ENCODE data around the gene SARS2. TPM values are rescaled to one million over a fixed set of nuclear protein-coding genes. Genes with fewer than 3 reads are reported as not detected.
A peak's percentile ranks its signal among the peaks of the same experiment; 100 is the strongest.
"Not testable (repeated sequence)": the region's sequence is repeated elsewhere in the genome, so short reads cannot be mapped to it uniquely, and the experiment has no call there.

Gene SARS2, protein sequence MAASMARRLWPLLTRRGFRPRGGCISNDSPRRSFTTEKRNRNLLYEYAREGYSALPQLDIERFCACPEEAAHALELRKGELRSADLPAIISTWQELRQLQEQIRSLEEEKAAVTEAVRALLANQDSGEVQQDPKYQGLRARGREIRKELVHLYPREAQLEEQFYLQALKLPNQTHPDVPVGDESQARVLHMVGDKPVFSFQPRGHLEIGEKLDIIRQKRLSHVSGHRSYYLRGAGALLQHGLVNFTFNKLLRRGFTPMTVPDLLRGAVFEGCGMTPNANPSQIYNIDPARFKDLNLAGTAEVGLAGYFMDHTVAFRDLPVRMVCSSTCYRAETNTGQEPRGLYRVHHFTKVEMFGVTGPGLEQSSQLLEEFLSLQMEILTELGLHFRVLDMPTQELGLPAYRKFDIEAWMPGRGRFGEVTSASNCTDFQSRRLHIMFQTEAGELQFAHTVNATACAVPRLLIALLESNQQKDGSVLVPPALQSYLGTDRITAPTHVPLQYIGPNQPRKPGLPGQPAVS
- 10 to 100 TPM; 28.4 to 32.7 TPM for total RNA-seq

DNA sequence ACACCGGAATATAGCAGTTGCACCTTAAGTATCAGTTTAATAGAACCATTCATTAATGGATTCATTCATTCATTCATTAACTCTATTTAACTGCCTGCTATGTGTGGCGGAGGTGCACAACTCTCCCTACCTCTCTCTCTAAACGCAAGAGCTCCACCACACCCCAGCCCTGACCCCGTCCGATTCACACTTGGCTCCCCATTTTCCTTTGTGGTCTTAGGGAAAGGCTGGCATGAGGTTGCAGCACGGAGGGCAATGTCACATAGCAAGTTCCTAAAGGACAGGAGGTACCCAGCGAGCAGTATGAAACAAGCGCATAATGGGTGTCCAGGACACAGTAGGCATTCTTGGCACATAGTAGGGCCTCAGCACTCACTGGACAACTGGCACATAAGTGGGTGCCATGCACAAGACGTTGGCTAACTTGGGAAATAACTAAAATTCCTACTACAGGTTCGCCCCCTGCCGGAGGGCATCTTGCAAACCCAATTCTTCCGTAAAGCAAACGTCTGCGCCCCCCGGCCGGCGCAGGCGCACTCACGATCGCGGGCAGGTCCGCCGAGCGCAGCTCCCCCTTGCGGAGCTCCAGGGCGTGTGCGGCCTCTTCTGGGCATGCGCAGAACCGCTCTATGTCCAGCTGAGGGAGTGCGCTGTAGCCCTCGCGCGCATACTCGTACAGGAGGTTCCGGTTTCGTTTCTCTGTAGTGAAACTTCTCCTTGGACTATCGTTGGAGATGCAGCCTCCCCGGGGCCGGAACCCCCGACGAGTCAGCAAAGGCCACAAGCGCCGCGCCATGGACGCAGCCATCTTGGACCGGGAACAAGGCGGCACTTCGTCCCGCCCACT, at the start of gene SARS2:
Gene SARS2 (minus strand): TSS at position 835 of the 847 bp plus-strand sequence. CDS start 27 bp downstream, at position 808.
- H3K36me3 Mint-ChIP-seq (ENCODE audit: low read depth): peaks cover 28% of the 10 kb centered on the region
- peak within 1 kb of the TSS; percentile 93 for H3K4me3 Mint-ChIP-seq
- ChIA-PET CTCF (interaction anchor here (0.5 to 4.6 kb wide), 71 partner anchors 8 to 1040 kb away, joined by 3 to 62 read pairs (median 5); partner anchors contain the start of genes ACTN4, CAPN12, ECH1 and EIF3K), POLR2A (interaction anchor here (0.6 to 2.9 kb wide), 22 partner anchors 10 to 849 kb away, joined by 3 to 22 read pairs (median 4); partner anchors contain the start of genes ACTN4, EIF3K, FAM98C and GMFG)
- peak within 1 kb of the TSS; percentile 92 for H3K27ac Mint-ChIP-seq
- no peaks in the 10 kb centered on the region for H3K27me3 Mint-ChIP-seq
- no peaks in the 10 kb centered on the region for H3K9me3 Mint-ChIP-seq
- DNase-seq: peak; percentile 94
- peaks cover 55% of the 10 kb centered on the region for H3K4me1 Mint-ChIP-seq

DNA sequence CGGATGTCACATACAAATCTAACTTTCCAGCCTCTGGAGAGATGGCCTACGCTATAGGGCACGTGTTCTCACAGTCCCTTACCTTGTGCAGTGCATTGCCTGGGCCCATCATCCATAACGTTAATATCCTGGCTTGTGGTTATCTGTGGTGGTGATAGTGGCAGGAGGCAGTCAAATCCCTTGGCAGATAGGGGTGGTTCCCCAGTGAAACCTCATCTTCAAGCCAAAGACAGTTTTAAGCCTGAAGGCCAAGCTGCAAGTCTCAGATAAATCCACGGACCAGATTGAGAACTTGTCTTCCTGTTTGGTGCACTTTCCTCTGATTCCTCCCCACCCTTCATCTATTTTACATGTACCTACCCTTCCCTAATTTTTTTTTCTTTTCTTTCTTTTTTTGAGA, 49.2 kb upstream of the SARS2 start:
- peaks cover 7% of the 10 kb centered on the region for H3K36me3 Mint-ChIP-seq (ENCODE audit: low read depth)
- no peak overlapping the region for H3K27ac Mint-ChIP-seq
- peaks cover 18% of the 10 kb centered on the region for H3K27me3 Mint-ChIP-seq
- ChIA-PET CTCF (no interaction called here), POLR2A (no interaction called here)
- DNase-seq: no peak
- H3K9me3 Mint-ChIP-seq: peaks cover 8% of the 10 kb centered on the region
- no peak overlapping the region for H3K4me3 Mint-ChIP-seq
- H3K4me1 Mint-ChIP-seq: peaks cover 28% of the 10 kb centered on the region

DNA sequence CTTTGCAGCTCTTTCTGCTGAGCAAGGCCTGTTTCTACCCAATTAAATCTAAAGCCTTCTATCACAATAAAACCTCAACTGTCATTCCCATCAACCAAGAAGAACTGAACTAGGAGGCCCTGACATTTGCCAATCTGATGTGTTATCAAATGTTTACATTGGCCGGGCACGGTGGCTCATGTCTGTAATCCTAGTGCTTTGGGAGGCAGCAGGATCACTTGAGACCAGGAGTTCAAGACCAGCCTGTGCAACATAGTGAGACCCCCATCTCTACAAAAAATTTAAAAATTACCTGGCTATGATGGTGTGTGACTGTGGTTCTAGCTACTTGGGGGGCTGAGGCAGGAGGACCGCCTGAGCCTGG, 47.7 kb upstream of the SARS2 start:
- Mint-ChIP-seq H3K27ac (peak overlapping the region; percentile 48), H3K27me3 (peaks cover 22% of the 10 kb centered on the region), H3K36me3 (ENCODE audit: low read depth) (peaks cover 7% of the 10 kb centered on the region), H3K4me3 (no peak overlapping the region), H3K4me1 (peaks cover 29% of the 10 kb centered on the region), H3K9me3 (peaks cover 8% of the 10 kb centered on the region)
- ChIA-PET CTCF (interaction anchor here (0.6 kb wide), 1 partner anchor 22 kb away, joined by 4 read pairs; no protein-coding TSS in a partner anchor), POLR2A (no interaction called here)
- DNase-seq: no peak

DNA sequence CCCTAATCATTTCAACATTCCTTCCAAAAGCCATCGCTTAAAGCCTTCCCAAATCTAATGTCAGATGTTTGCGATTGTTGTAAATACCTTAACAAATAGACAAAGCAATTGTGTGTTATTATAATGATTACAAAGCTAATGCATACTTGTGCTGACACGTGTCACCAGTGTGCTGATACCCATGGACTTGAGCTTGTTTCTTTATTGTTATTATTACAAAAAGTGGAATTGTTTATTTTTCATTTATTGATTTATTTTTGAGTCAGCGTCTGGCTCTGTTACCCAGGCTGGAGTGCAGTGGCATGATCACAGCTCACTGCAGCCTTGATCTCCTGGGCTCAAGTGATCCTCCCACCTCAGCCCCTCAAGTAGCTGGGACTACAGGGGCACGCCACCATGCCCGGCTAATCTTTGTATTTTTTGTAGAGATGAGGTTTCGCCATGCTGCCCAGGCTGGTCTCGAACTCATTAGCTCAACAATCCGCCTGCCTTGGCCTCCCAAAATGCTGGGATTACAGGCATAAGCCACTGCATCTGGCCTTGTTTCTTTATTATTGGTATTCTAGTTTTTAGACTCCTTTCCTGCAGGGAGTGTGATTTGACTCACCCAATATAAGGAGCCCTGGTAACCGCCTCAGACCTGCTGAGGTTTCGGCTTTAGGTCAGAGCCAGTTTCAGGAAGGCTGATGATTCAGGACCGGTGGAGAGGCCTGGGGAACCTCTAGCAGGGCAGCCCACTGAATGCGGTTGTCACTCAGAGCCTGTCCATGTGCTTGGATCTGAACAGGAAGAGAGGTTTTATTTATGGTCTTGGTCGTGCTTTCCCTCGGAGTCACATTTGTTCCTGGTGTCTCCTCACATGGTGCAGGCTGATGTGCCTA, 47.1 kb upstream of the SARS2 start:
- ChIA-PET POLR2A (no interaction called here), CTCF (interaction anchor here (0.6 to 1.2 kb wide), 3 partner anchors 10 to 21 kb away, joined by 3 to 4 read pairs (median 3); no protein-coding TSS in a partner anchor)
- DNase-seq: peak; percentile 69
- Mint-ChIP-seq H3K4me1 (peaks cover 29% of the 10 kb centered on the region), H3K4me3 (no peak overlapping the region), H3K36me3 (ENCODE audit: low read depth) (peaks cover 7% of the 10 kb centered on the region), H3K27me3 (peaks cover 22% of the 10 kb centered on the region), H3K27ac (peak overlapping the region; percentile 48), H3K9me3 (peaks cover 8% of the 10 kb centered on the region)

DNA sequence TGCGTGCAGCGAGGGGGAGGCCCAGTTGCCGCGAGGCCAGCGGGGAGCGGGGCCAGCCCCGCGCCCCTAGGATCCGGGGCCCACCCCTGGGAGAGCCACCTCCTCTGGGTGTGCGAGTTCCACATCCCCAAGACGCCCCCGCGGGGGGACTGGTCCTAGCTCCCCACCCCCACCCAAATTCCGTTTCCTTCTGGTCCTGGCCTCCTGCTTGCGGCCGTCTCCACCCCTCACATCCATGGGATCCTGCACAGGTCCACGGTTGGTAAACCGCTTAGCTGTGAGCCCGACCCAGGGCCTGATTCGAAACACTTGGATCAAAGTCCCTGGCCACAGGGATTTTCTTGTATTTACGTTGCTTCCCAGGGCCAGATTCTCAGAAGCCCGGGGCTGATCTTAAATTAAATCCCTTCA, 45.3 kb upstream of the SARS2 start:
- no peak overlapping the region for H3K4me3 Mint-ChIP-seq
- peaks cover 25% of the 10 kb centered on the region for H3K27me3 Mint-ChIP-seq
- H3K9me3 Mint-ChIP-seq: peaks cover 8% of the 10 kb centered on the region
- ChIA-PET CTCF (no interaction called here), POLR2A (no interaction called here)
- no peak overlapping the region for H3K27ac Mint-ChIP-seq
- peaks cover 7% of the 10 kb centered on the region for H3K36me3 Mint-ChIP-seq (ENCODE audit: low read depth)
- DNase-seq: no peak
- H3K4me1 Mint-ChIP-seq: peaks cover 29% of the 10 kb centered on the region

DNA sequence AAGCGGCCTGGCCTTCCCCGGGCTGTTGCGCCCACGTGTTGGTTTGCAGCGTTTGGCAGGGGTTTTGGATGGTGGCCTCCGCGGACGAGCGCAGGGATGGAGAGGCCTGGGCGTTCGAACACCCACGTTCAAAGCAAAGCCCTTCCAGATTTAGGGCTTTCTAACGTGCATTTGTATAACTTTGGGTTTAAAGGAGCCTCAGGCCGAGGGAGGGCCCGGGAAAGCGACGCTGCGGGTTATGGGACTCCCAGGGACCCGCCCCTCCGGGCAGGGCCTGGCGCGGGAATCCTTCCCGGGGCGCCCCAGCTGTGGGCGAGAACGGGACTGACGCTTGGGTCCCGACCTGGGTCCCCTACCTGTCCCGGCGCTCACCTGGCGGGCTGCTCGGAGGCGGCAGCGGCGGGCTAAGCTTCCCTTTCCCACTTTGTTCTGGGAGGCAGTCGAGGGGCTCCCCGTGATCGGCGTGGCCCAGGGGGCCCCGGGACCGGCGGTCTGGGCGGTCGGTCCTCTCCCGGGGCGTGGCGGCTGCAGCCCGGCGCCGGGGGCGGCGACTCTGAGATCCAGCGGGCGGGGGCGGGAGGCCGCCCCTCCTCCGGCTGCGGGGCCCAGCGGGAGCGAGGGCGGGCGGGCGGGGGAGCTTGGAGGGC, 44.8 kb upstream of the SARS2 start, which contains the start of gene FBXO17:
Gene FBXO17 (minus strand): TSS at position 529 of the 647 bp plus-strand sequence. CDS start 25,423 bp downstream, outside the sequence.
- peaks cover 3% of the 10 kb centered on the region for H3K36me3 Mint-ChIP-seq (ENCODE audit: low read depth)
- H3K27me3 Mint-ChIP-seq: peaks cover 26% of the 10 kb centered on the region
- ChIA-PET CTCF (no interaction called here), POLR2A (no interaction called here)
- no peak within 1 kb of the TSS for H3K4me3 Mint-ChIP-seq
- peaks cover 4% of the 10 kb centered on the region for H3K9me3 Mint-ChIP-seq
- H3K4me1 Mint-ChIP-seq: peaks cover 29% of the 10 kb centered on the region
- no peak for DNase-seq
- no peak within 1 kb of the TSS for H3K27ac Mint-ChIP-seq

DNA sequence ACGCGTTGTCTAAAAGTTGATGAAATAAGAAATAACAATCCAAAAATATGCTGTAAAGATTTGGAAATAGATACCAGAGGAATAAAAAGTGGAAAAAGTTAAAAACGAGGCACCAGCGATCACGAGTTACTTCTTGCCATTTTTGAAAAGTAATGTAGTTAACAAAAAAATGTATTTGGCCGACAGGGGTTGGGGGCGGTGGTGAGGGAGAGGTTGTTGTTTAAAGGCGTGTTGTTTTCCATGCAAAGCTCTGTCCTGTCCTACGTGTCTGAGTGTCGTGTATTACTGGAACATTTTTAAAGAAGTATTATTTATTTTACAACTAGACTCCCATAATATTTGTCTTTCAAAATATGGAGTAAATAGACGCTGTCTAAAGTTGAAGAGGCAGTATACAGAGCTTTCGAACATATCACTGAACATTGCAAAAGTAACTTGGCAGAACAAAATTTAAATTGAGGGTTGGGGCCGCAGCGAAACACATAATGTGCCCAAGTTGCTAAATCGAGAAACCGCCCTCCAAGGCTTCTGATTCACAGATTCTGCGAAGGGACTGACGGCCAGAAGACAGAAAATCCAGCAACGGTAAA, 44.2 kb upstream of the SARS2 start:
- DNase-seq: no peak
- H3K27ac Mint-ChIP-seq: no peak overlapping the region
- peaks cover 28% of the 10 kb centered on the region for H3K27me3 Mint-ChIP-seq
- POLR2A ChIA-PET: no interaction called here
- CTCF ChIA-PET: no interaction called here
- peaks cover 29% of the 10 kb centered on the region for H3K4me1 Mint-ChIP-seq
- H3K9me3 Mint-ChIP-seq: peaks cover under 1% of the 10 kb centered on the region
- peaks cover 3% of the 10 kb centered on the region for H3K36me3 Mint-ChIP-seq (ENCODE audit: low read depth)
- H3K4me3 Mint-ChIP-seq: no peak overlapping the region

DNA sequence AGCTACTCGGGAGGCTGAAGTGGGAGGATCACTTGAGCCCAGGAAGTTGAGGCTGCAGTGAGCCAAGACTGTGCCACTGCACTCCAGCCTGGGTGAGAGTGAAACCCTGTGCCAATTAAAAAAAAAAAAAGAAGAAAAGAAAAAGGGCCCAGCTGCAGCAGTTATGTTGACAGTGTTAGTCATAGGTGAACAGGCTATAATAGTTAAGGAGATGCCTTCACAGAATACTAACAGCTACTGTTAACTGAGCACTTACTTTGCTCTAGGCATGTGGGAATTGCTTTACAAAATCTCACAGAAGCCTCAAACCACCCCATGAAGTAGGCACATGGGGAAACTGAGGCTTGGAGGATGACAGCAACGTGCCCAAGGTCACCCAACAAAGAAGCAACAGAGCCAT, 41.1 kb upstream of the SARS2 start:
- DNase-seq: no peak
- Mint-ChIP-seq H3K4me3 (no peak overlapping the region), H3K36me3 (ENCODE audit: low read depth) (peaks cover 3% of the 10 kb centered on the region), H3K9me3 (no peaks in the 10 kb centered on the region), H3K4me1 (peaks cover 11% of the 10 kb centered on the region), H3K27ac (no peak overlapping the region), H3K27me3 (peaks cover 29% of the 10 kb centered on the region)
- CTCF ChIA-PET: interaction anchor here (1.9 kb wide), 1 partner anchor 10 kb away, joined by 4 read pairs; no protein-coding TSS in a partner anchor
- POLR2A ChIA-PET: no interaction called here

DNA sequence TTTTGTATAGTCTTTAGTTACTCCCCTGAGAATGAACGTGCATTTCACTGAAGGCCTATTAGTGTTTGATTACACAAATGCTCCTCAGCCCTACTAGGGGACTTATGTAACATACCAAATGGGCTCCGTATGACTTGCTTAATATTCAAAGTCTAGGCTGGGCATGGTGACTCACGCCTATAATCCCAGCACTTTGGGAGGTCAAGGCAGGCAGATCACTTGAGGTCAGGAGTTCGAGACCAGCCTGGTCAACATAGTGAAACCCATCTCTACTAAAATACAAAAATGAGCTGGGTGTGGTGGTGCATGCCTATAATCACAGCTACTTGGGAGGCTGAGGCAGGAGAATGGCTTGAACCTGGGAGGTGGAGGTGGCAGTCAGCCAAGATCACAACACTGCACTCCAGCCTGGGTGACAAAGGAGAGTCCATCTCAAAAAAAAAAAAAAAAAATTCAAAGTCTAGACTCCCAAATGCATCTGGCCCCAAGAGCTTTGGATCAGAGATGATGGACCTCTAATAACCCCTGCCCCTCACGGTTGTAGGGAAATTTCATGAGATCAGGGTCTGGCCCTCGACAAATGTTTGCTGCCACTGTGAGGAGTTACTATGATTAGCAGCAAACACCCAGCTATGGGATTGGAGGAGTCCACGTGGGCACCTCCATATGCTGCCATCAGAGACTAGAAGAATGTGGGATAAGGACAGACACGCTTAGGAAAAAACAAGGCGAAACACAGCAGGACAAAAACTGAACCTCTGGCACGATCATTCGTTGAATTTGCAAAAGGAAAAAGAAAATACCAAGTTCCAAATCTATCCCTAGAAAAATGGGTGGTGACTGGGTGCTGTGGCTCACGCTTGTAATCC, 40.3 kb upstream of the SARS2 start:
- Mint-ChIP-seq H3K27ac (no peak overlapping the region), H3K9me3 (no peaks in the 10 kb centered on the region), H3K4me3 (no peak overlapping the region), H3K36me3 (ENCODE audit: low read depth) (peaks cover 3% of the 10 kb centered on the region), H3K27me3 (peaks cover 22% of the 10 kb centered on the region), H3K4me1 (peaks cover 5% of the 10 kb centered on the region)
- CTCF ChIA-PET: interaction anchor here (1.9 kb wide), 1 partner anchor 9 kb away, joined by 4 read pairs; no protein-coding TSS in a partner anchor
- POLR2A ChIA-PET: no interaction called here
- DNase-seq: no peak

DNA sequence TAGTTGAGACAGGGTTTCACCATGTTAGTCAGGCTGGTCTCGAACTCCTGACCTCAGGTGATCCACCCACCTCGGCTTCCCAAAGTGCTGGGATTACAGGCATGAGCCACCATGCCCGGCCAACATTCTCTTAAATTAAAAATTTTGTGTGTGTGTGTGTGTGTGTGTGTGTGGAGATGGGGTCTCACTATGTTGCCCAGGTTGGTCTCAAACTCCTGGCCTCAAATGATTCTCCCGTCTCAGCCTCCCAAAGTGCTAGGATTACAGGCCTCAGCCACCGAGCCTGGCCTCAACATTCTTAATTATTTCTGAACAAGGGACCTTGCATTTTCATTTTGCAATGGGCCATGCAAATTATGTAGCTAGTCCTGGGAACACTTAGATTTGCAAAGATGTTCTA, 35.6 kb upstream of the SARS2 start:
- H3K9me3 Mint-ChIP-seq; H3K4me1 Mint-ChIP-seq; POLR2A ChIA-PET; DNase-seq; CTCF ChIA-PET; H3K27ac Mint-ChIP-seq; H3K4me3 Mint-ChIP-seq; H3K36me3 Mint-ChIP-seq (ENCODE audit: low read depth): not testable (repeated sequence)
- peaks cover 12% of the 10 kb centered on the region for H3K27me3 Mint-ChIP-seq

DNA sequence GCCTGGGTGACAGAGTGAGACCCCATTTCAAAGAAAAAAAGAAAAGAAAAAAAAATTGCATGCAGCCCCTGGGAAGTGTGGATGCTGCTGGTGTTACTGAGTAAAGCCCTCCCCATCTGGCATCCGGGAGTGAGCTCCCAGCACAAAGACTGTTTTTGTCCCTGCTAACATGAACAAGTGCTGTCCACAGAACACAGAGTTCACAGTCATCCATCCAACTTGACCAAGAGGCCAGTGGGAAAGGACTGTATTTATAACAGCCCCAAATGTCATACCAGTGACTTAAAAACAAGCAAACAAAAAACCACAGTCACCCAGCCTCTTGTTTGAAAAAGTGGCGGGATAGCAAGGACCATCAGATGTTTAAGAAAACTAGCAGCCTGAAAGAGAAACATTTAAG, 34.2 kb upstream of the SARS2 start:
- no peak overlapping the region for H3K4me3 Mint-ChIP-seq
- H3K36me3 Mint-ChIP-seq (ENCODE audit: low read depth): no peaks in the 10 kb centered on the region
- DNase-seq: no peak
- no peaks in the 10 kb centered on the region for H3K4me1 Mint-ChIP-seq
- no peaks in the 10 kb centered on the region for H3K9me3 Mint-ChIP-seq
- CTCF ChIA-PET: no interaction called here
- H3K27ac Mint-ChIP-seq: no peak overlapping the region
- H3K27me3 Mint-ChIP-seq: peaks cover 7% of the 10 kb centered on the region
- POLR2A ChIA-PET: no interaction called here
